DMS79 treated with DMSO at 0.1 percent for 48 hours (cell line): ENCODE measurements around the gene PCDHGA2.
"Not testable (repeated sequence)": the region's sequence is repeated elsewhere in the genome, so short reads cannot be mapped to it uniquely, and the experiment has no call there.

ENCODE experiments used
- DNase-seq: peaks from one replicate; lab custom pipeline; 2025; lab: John Stamatoyannopoulos, UW

Gene PCDHGA2

GRCh38 chr5:141382469-141383294, 44.1 kb downstream of the PCDHGA2 start, which contains the start of gene PCDHGA7:
Gene PCDHGA7, plus strand, starts transcription at chr5:141382742. Its CDS starts 158 bp downstream, at chr5:141382900.
- no peak for DNase-seq

DNA sequence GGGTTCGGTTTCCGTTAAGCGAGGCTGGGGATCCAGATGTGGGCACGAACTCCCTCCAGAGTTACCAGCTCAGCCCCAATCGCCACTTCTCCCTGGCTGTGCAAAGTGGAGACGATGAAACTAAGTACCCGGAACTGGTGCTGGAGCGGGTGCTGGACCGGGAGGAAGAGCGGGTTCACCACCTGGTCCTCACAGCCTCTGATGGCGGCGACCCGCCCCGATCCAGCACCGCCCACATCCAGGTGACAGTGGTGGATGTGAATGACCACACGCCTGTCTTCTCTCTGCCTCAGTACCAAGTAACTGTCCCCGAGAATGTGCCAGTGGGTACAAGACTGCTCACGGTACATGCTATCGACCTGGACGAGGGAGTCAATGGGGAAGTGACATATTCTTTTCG, 44.8 kb downstream of the PCDHGA2 start:
- no peak for DNase-seq

GRCh38 chr5:141384471-141385267, 46.1 kb downstream of the PCDHGA2 start:
- DNase-seq = no peak

GRCh38 chr5:141387557-141388311, 49.2 kb downstream of the PCDHGA2 start, which contains the start of gene PCDHGB4:
Gene PCDHGB4, plus strand, starts transcription at chr5:141387698. Its CDS starts 187 bp downstream, at chr5:141387885.
- not testable (repeated sequence) for DNase-seq

- DNase-seq = no peak
Measured at GRCh38 chr5:141388661-141389060, 50.1 kb downstream of the PCDHGA2 start.

DNA sequence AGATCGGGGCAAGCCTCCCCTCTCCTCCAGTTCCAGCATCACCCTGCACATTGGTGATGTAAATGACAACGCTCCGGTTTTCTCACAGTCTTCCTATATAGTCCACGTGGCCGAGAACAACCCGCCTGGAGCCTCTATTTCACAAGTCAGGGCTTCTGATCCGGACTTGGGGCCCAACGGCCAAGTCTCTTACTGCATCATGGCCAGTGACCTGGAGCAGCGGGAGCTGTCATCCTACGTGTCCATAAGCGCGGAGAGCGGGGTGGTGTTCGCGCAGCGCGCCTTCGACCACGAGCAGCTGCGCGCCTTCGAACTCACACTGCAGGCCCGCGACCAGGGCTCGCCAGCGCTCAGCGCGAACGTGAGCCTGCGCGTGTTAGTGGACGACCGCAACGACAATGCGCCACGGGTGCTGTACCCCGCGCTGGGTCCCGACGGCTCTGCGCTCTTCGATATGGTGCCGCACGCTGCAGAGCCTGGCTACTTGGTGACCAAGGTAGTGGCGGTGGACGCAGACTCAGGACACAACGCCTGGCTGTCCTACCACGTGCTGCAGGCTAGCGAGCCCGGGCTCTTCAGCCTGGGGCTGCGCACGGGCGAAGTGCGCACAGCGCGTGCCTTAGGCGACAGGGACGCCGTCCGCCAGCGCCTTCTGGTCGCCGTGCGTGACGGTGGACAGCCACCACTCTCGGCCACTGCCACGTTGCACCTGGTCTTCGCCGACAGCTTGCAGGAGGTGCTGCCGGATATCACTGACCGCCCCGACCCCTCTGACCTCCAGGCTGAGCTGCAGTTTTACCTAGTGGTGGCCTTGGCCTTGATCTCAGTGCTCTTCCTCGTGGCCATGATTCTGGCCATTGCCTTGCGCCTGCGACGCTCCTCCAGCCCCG, 50.8 kb downstream of the PCDHGA2 start:
- DNase-seq = no peak

GRCh38 chr5:141392429-141393198, 54.1 kb downstream of the PCDHGA2 start, which contains the start of gene PCDHGA8:
Gene PCDHGA8, plus strand, starts transcription at chr5:141392633. Its CDS starts 181 bp downstream, at chr5:141392814.
- DNase-seq = no peak
